HG02623 (cell line): ENCODE results near the gene MS4A14.
A peak's percentile ranks its signal among the peaks of the same experiment; 100 is the strongest.
"Not testable (repeated sequence)": the region's sequence is repeated elsewhere in the genome, so short reads cannot be mapped to it uniquely, and the experiment has no call there.

Experiments
- ATAC-seq: cut with Tn5 transposase; IDR thresholded peaks from one replicate; pipeline ENCODE4 v1.9.1; 2021; ENCODE audit warnings: moderate library complexity; ENCODE audit not compliant: unreplicated experiment

The MS4A14 gene

GRCh38 chr11:60389279-60389910 is 6.9 kb upstream of the MS4A14 start:
- ATAC-seq = peak; percentile 90

GRCh38 chr11:60390419-60390818 is 5.8 kb upstream of the MS4A14 start:
- ATAC-seq = no peak

- no peak for ATAC-seq
Measured at GRCh38 chr11:60392361-60392760, 3.9 kb upstream of the MS4A14 start.

- no peak for ATAC-seq
Measured at GRCh38 chr11:60393016-60393415, 3.2 kb upstream of the MS4A14 start.

- ATAC-seq = no peak
Measured at GRCh38 chr11:60394666-60395380, 1.4 kb upstream of the MS4A14 start.

- ATAC-seq = peak; percentile 64
Measured at GRCh38 chr11:60396799-60397198, 540 bp downstream of the MS4A14 start.

GRCh38 chr11:60420015-60420414 is 23.8 kb downstream of the MS4A14 start:
- ATAC-seq = no peak

- no peak for ATAC-seq
Measured at GRCh38 chr11:60422609-60423008, 26.4 kb downstream of the MS4A14 start.

GRCh38 chr11:60428517-60428916 is 32.3 kb downstream of the MS4A14 start:
- ATAC-seq = no peak

- no peak for ATAC-seq
Measured at GRCh38 chr11:60429272-60429671, 33.0 kb downstream of the MS4A14 start, which contains the start of gene MS4A5. Gene MS4A5, plus strand, starts transcription at chr11:60429572. Its CDS starts 103 bp downstream, at chr11:60429675.

- ATAC-seq = no peak
Measured at GRCh38 chr11:60431251-60431650, 35.0 kb downstream of the MS4A14 start.

GRCh38 chr11:60433401-60433800 is 37.1 kb downstream of the MS4A14 start:
- no peak for ATAC-seq

GRCh38 chr11:60447070-60447469 is 50.8 kb downstream of the MS4A14 start:
- ATAC-seq = no peak

- no peak for ATAC-seq
Measured at GRCh38 chr11:60447846-60448245, 51.6 kb downstream of the MS4A14 start.

- not testable (repeated sequence) for ATAC-seq
Measured at GRCh38 chr11:60451185-60451584, 54.9 kb downstream of the MS4A14 start.

GRCh38 chr11:60454212-60454611 is 58.0 kb downstream of the MS4A14 start:
- ATAC-seq = no peak

- peak; percentile 70 for ATAC-seq
Measured at GRCh38 chr11:60455531-60456042, 59.3 kb downstream of the MS4A14 start, which contains the start of gene MS4A1. Gene MS4A1, plus strand, starts transcription at chr11:60455847. Its CDS starts 6,528 bp downstream, at chr11:60462375.

- peak; percentile 40 for ATAC-seq
Measured at GRCh38 chr11:60457576-60457975, 61.3 kb downstream of the MS4A14 start.

- no peak for ATAC-seq
Measured at GRCh38 chr11:60459345-60459744, 63.1 kb downstream of the MS4A14 start.
